GM12873 (cell line): Measurements from ENCODE around the gene BBC3.
A peak's percentile ranks its signal among the peaks of the same experiment; 100 is the strongest.

Experiments
- TF ChIP-seq, protein P1 (sequence below): IDR thresholded peaks from 2 replicates; pipeline ENCODE4 v1.5.1; 2012; ENCODE audit warnings: low read depth, mild to moderate bottlenecking, moderate library complexity, low read length, control low read depth; ENCODE audit not compliant: insufficient read depth; ENCODE audit errors: missing control alignments

Gene BBC3

GRCh38 chr19:47232422-47233211, 1.6 kb upstream of the BBC3 start:
- TF ChIP-seq, protein P1, sequence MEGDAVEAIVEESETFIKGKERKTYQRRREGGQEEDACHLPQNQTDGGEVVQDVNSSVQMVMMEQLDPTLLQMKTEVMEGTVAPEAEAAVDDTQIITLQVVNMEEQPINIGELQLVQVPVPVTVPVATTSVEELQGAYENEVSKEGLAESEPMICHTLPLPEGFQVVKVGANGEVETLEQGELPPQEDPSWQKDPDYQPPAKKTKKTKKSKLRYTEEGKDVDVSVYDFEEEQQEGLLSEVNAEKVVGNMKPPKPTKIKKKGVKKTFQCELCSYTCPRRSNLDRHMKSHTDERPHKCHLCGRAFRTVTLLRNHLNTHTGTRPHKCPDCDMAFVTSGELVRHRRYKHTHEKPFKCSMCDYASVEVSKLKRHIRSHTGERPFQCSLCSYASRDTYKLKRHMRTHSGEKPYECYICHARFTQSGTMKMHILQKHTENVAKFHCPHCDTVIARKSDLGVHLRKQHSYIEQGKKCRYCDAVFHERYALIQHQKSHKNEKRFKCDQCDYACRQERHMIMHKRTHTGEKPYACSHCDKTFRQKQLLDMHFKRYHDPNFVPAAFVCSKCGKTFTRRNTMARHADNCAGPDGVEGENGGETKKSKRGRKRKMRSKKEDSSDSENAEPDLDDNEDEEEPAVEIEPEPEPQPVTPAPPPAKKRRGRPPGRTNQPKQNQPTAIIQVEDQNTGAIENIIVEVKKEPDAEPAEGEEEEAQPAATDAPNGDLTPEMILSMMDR, result no peak

DNA sequence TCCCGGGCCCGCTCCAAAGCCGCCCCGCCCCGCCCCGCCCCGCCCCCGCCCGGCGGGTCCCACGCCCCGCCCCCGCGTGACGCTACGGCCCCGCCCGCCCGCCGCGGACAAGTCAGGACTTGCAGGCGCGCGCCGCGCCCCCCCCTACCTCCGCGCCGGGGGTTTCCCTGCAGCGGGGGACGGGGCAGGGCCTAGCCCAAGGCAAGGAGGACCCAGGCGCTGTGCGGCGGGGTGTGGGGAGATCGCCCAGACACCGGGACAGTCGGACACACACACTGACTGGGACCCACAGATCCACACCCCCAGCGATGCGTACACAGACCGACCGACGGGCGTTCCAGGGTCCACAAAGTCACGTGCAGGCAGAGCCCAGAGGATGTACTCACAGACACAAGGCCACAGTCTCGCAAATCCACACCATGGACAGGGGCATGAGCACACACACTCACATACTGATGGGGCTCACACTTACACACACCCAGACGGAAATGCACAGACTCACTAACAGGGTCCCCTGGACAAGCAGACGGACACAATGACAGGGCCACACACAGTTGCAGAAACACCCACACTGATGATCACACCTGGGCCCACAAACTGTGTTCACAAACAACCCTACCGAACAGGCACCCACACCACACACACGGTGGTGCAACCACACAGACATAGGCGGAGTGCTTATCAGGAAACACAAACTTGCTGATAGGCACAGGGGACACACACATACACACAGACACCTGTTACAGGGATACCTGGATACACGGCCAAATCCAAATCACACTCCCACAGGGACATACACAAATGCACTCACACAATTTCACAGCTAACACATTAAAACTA, 436 bp upstream of the BBC3 start:
- TF ChIP-seq, protein P1, result no peak

DNA sequence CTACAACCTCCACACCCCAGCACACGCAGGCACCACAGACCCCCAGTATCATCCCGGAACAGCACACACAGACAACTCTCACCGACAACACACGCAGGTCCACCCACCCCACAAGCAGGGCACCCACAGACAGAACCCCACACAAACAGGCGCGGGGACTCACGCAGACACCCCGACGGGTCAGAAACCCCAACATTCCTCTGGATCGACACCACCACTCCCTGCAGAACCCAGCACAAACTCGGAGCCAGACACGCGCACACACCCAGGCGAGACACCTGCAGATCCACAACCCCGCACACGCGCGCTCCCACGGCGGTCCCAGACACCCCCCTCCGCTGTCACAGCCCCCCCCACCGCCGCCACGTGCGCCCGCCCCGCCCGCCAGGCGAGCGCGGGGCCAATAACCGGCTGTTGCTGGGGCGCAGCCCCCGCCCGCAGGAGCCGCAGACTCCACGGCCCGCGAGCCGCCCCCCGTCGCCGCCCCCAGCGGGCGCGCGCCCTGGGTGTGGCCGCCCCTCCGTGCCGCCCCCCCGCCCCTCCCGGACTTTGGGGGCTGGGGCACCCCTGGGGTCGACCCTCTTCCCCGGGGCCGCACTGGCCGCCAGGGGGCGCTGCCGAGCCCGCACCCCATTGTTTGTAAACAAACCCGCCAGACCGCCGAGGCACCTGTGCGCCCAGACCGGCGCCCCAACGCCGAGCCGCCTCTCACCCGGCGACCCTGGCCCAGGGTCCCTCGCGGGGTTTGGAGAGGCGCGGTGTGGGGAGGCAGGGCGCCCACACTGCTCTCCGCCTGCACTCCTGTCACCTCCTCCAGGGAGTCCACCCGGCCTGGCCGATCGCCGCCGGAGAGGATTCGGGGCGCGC, 712 bp downstream of the BBC3 start:
- TF ChIP-seq, protein P1, result peak; percentile 73

DNA sequence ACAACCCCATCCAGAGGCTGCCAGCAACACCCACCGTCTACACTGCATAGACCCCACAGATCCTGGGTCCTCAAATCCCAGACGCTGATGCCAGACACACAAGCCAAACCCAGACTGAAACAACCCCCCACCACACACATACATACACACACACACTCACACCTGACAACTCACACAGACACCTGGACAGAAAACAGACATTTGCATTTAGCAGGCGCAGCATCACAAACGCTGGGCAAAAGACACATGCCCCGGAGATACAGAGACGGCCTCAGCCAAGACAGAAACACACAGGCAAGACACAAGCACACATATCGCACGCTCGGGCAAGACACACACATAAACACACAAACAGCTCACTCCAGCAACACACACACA, 1.3 kb downstream of the BBC3 start:
- TF ChIP-seq, protein P1, result no peak

- TF ChIP-seq, protein P1, result no peak
These were observed 1.9 kb downstream of the BBC3 start for GRCh38 chr19:47228937-47229675.

GRCh38 chr19:47228168-47228936, 2.6 kb downstream of the BBC3 start:
- TF ChIP-seq, protein P1, result no peak
